RCC 7860 (cell line): ENCODE data around the gene CHPF2.

Experiments used
- DNase-seq: peaks from one replicate; pipeline ENCODE4 v3.0.0-alpha.2; 2015; ENCODE audit warnings: low spot score
- FAIRE-seq: peaks from 2 replicates; lab custom pipeline; 2012; peaks lifted over from hg19 to GRCh38; lab: Jason Lieb, UNC

Gene CHPF2

GRCh38 chr7:151232091-151232916 lies at the start of gene CHPF2:
CHPF2 (plus strand) TSS chr7:151232483; CDS start chr7:151234012, 1,529 bp downstream.
- FAIRE-seq: no peak

GRCh38 chr7:151185762-151186639 lies 46.3 kb upstream of the CHPF2 start:
- DNase-seq (no peak), FAIRE-seq (no peak)

More at GRCh38 chr7:151232091-151232916, at the start of gene CHPF2:
- peak; percentile 81 for DNase-seq

GRCh38 chr7:151186640-151187408 lies 45.5 kb upstream of the CHPF2 start, which contains the start of gene ASB10:
ASB10 (minus strand) TSS chr7:151187250; CDS start chr7:151187130, 120 bp downstream.
- no peak for FAIRE-seq
- DNase-seq: no peak

- DNase-seq (no peak), FAIRE-seq (no peak)
These were observed 44.7 kb upstream of the CHPF2 start for GRCh38 chr7:151187409-151188251.

GRCh38 chr7:151188252-151188542 lies 44.1 kb upstream of the CHPF2 start:
- FAIRE-seq (no peak), DNase-seq (no peak)

- FAIRE-seq (no peak), DNase-seq (no peak)
These were observed 43.2 kb upstream of the CHPF2 start for GRCh38 chr7:151189038-151189437.

GRCh38 chr7:151191544-151191943 lies 40.7 kb upstream of the CHPF2 start:
- DNase-seq: no peak
- FAIRE-seq: no peak

- FAIRE-seq: no peak
- no peak for DNase-seq
These were observed 40.2 kb upstream of the CHPF2 start for GRCh38 chr7:151192002-151192539.

GRCh38 chr7:151193203-151193978 lies 38.9 kb upstream of the CHPF2 start:
- DNase-seq: no peak
- FAIRE-seq: no peak

GRCh38 chr7:151194188-151194587 lies 38.1 kb upstream of the CHPF2 start:
- no peak for FAIRE-seq
- DNase-seq: no peak

- no peak for DNase-seq
- FAIRE-seq: no peak
These were observed 36.5 kb upstream of the CHPF2 start for GRCh38 chr7:151195616-151196450.

GRCh38 chr7:151197932-151198331 lies 34.4 kb upstream of the CHPF2 start:
- FAIRE-seq: no peak
- DNase-seq: no peak

GRCh38 chr7:151198945-151199848 lies 33.1 kb upstream of the CHPF2 start:
- DNase-seq (no peak), FAIRE-seq (no peak)

- no peak for FAIRE-seq
These were observed 30.9 kb upstream of the CHPF2 start for GRCh38 chr7:151201344-151201743.

GRCh38 chr7:151201751-151202150 lies 30.5 kb upstream of the CHPF2 start:
- FAIRE-seq: no peak
- DNase-seq: no peak

More at GRCh38 chr7:151201344-151201743, 30.9 kb upstream of the CHPF2 start:
- no peak for DNase-seq

- DNase-seq: no peak
- FAIRE-seq: no peak
These were observed 29.4 kb upstream of the CHPF2 start for GRCh38 chr7:151202836-151203235.

- DNase-seq (no peak), FAIRE-seq (no peak)
These were observed 27.8 kb upstream of the CHPF2 start for GRCh38 chr7:151204383-151205032.
